ENCODE data around the gene SLC25A39.

- no peak for TF ChIP-seq CTCF (IDR thresholded peaks at IDR 0.05)
- no peak for TF ChIP-seq EZH2phosphoT487 (IDR thresholded peaks at IDR 0.05)
These were observed 4.6 kb downstream of the SLC25A39 start for GRCh38 chr17:44320066-44320465.

All from neural progenitor cell (in vitro differentiated cells).